ENCODE results near the gene MAP1B. TPM values are rescaled to one million over a fixed set of nuclear protein-coding genes. Genes with fewer than 3 reads are reported as not detected.

Gene MAP1B
- total RNA-seq, 2 experiments from 2014 or later = 0.06 TPM; not detected in 1

- H3K27me3 Mint-ChIP-seq = peaks cover 3% of the 10 kb centered on the region
- CTCF ChIA-PET = interaction anchor here (0.6 to 1.5 kb wide), 2 partner anchors 14 to 33 kb away, joined by 3 read pairs; no protein-coding TSS in a partner anchor
- no peaks in the 10 kb centered on the region for H3K9me3 Mint-ChIP-seq
- no peak for DNase-seq
- POLR2A ChIA-PET = no interaction called here
- no peak overlapping the region for H3K27ac Mint-ChIP-seq
- H3K36me3 Mint-ChIP-seq (ENCODE audit: low read depth) = peaks cover 27% of the 10 kb centered on the region
- no peak overlapping the region for H3K4me3 Mint-ChIP-seq
- peaks cover 24% of the 10 kb centered on the region for H3K4me1 Mint-ChIP-seq
Measured at GRCh38 chr5:72237879-72238278, 130.6 kb downstream of the MAP1B start.

- Mint-ChIP-seq H3K36me3 (ENCODE audit: low read depth) (peaks cover 24% of the 10 kb centered on the region), H3K4me1 (peaks cover 17% of the 10 kb centered on the region), H3K27me3 (no peaks in the 10 kb centered on the region), H3K27ac (no peak overlapping the region), H3K9me3 (no peaks in the 10 kb centered on the region), H3K4me3 (no peak overlapping the region)
- CTCF ChIA-PET = interaction anchor here (0.5 to 1.4 kb wide), 2 partner anchors 70 to 72 kb away, joined by 4 to 6 read pairs; no protein-coding TSS in a partner anchor
- POLR2A ChIA-PET = no interaction called here
- DNase-seq = no peak
Measured at GRCh38 chr5:72238712-72239445, 131.6 kb downstream of the MAP1B start.

- POLR2A ChIA-PET = no interaction called here
- no peaks in the 10 kb centered on the region for H3K9me3 Mint-ChIP-seq
Measured at GRCh38 chr5:72241346-72242003, 134.2 kb downstream of the MAP1B start.

GRCh38 chr5:72242796-72243475, 135.7 kb downstream of the MAP1B start:
- ChIA-PET CTCF (interaction anchor here (0.6 kb wide), 1 partner anchor 77 kb away, joined by 4 read pairs; the partner anchor contains the start of genes MRPS27 and PTCD2), POLR2A (no interaction called here)
- Mint-ChIP-seq H3K4me1 (peaks cover 23% of the 10 kb centered on the region), H3K4me3 (no peak overlapping the region), H3K27me3 (no peaks in the 10 kb centered on the region), H3K9me3 (no peaks in the 10 kb centered on the region), H3K36me3 (ENCODE audit: low read depth) (no peaks in the 10 kb centered on the region), H3K27ac (no peak overlapping the region)
- no peak for DNase-seq

More at GRCh38 chr5:72241346-72242003, 134.2 kb downstream of the MAP1B start:
- CTCF ChIA-PET = interaction anchor here (1.1 kb wide), 1 partner anchor 26 kb away, joined by 3 read pairs; no protein-coding TSS in a partner anchor
- Mint-ChIP-seq H3K36me3 (ENCODE audit: low read depth) (peaks cover 11% of the 10 kb centered on the region), H3K4me3 (no peak overlapping the region), H3K27ac (no peak overlapping the region), H3K4me1 (peaks cover 23% of the 10 kb centered on the region), H3K27me3 (no peaks in the 10 kb centered on the region)
- DNase-seq = no peak

GRCh38 chr5:72243706-72244105, 136.4 kb downstream of the MAP1B start:
- Mint-ChIP-seq H3K36me3 (ENCODE audit: low read depth) (no peaks in the 10 kb centered on the region), H3K4me3 (no peak overlapping the region), H3K27ac (no peak overlapping the region), H3K4me1 (peaks cover 23% of the 10 kb centered on the region), H3K9me3 (no peaks in the 10 kb centered on the region), H3K27me3 (no peaks in the 10 kb centered on the region)
- CTCF ChIA-PET = no interaction called here
- POLR2A ChIA-PET = no interaction called here
- no peak for DNase-seq

- ChIA-PET CTCF (no interaction called here), POLR2A (interaction anchor here (0.6 kb wide), 1 partner anchor 232 kb away, joined by 4 read pairs; no protein-coding TSS in a partner anchor)
- Mint-ChIP-seq H3K27me3 (no peaks in the 10 kb centered on the region), H3K4me3 (no peak overlapping the region), H3K9me3 (no peaks in the 10 kb centered on the region), H3K4me1 (peaks cover 23% of the 10 kb centered on the region), H3K36me3 (ENCODE audit: low read depth) (no peaks in the 10 kb centered on the region), H3K27ac (no peak overlapping the region)
- no peak for DNase-seq
Measured at GRCh38 chr5:72244862-72245371, 137.6 kb downstream of the MAP1B start.

GRCh38 chr5:72245546-72245945, 138.3 kb downstream of the MAP1B start:
- no peak for DNase-seq
- CTCF ChIA-PET = no interaction called here
- H3K27ac Mint-ChIP-seq = no peak overlapping the region
- POLR2A ChIA-PET = interaction anchor here (0.6 kb wide), 1 partner anchor 233 kb away, joined by 4 read pairs; no protein-coding TSS in a partner anchor
- no peaks in the 10 kb centered on the region for H3K36me3 Mint-ChIP-seq (ENCODE audit: low read depth)
- no peak overlapping the region for H3K4me3 Mint-ChIP-seq
- no peaks in the 10 kb centered on the region for H3K9me3 Mint-ChIP-seq
- H3K4me1 Mint-ChIP-seq = peaks cover 23% of the 10 kb centered on the region
- no peaks in the 10 kb centered on the region for H3K27me3 Mint-ChIP-seq

GRCh38 chr5:72245951-72246532, 138.8 kb downstream of the MAP1B start:
- Mint-ChIP-seq H3K27ac (no peak overlapping the region), H3K4me3 (no peak overlapping the region), H3K36me3 (ENCODE audit: low read depth) (no peaks in the 10 kb centered on the region), H3K4me1 (peaks cover 23% of the 10 kb centered on the region), H3K9me3 (no peaks in the 10 kb centered on the region), H3K27me3 (no peaks in the 10 kb centered on the region)
- no peak for DNase-seq
- CTCF ChIA-PET = no interaction called here
- POLR2A ChIA-PET = no interaction called here

GRCh38 chr5:72246954-72247442, 139.7 kb downstream of the MAP1B start:
- H3K36me3 Mint-ChIP-seq (ENCODE audit: low read depth) = no peaks in the 10 kb centered on the region
- CTCF ChIA-PET = no interaction called here

GRCh38 chr5:72248410-72248981, 141.2 kb downstream of the MAP1B start:
- no peak overlapping the region for H3K27ac Mint-ChIP-seq
- peaks cover 5% of the 10 kb centered on the region for H3K36me3 Mint-ChIP-seq (ENCODE audit: low read depth)
- no peaks in the 10 kb centered on the region for H3K9me3 Mint-ChIP-seq
- peaks cover 23% of the 10 kb centered on the region for H3K4me1 Mint-ChIP-seq
- CTCF ChIA-PET = interaction anchor here (1.1 to 1.2 kb wide), 2 partner anchors 9 to 36 kb away, joined by 3 to 4 read pairs; no protein-coding TSS in a partner anchor
- H3K27me3 Mint-ChIP-seq = no peaks in the 10 kb centered on the region
- no peak for DNase-seq
- POLR2A ChIA-PET = no interaction called here
- H3K4me3 Mint-ChIP-seq = no peak overlapping the region

More at GRCh38 chr5:72246954-72247442, 139.7 kb downstream of the MAP1B start:
- Mint-ChIP-seq H3K4me1 (peaks cover 23% of the 10 kb centered on the region), H3K27ac (no peak overlapping the region), H3K27me3 (no peaks in the 10 kb centered on the region), H3K4me3 (no peak overlapping the region), H3K9me3 (no peaks in the 10 kb centered on the region)
- no peak for DNase-seq
- POLR2A ChIA-PET = no interaction called here

GRCh38 chr5:72251386-72251785, 144.1 kb downstream of the MAP1B start:
- Mint-ChIP-seq H3K27me3 (no peaks in the 10 kb centered on the region), H3K9me3 (no peaks in the 10 kb centered on the region), H3K36me3 (ENCODE audit: low read depth) (peaks cover 5% of the 10 kb centered on the region), H3K4me1 (peaks cover 4% of the 10 kb centered on the region), H3K4me3 (no peak overlapping the region), H3K27ac (no peak overlapping the region)
- no peak for DNase-seq
- ChIA-PET CTCF (no interaction called here), POLR2A (no interaction called here)

GRCh38 chr5:72252008-72252407, 144.7 kb downstream of the MAP1B start:
- POLR2A ChIA-PET = no interaction called here
- Mint-ChIP-seq H3K36me3 (ENCODE audit: low read depth) (peaks cover 5% of the 10 kb centered on the region), H3K9me3 (no peaks in the 10 kb centered on the region), H3K4me3 (no peak overlapping the region), H3K4me1 (peaks cover 8% of the 10 kb centered on the region), H3K27me3 (no peaks in the 10 kb centered on the region), H3K27ac (no peak overlapping the region)
- CTCF ChIA-PET = no interaction called here
- DNase-seq = no peak

Data from activated CD4-positive, alpha-beta T cell treated with anti-CD3 and anti-CD28 coated beads, Interleukin-2, amount 10 ng/mL, durations not matched to agents 7 days and 5 days (primary cell).